GM23338 (cell line): ENCODE data around the gene MYO1E. TPM values are rescaled to one million over a fixed set of nuclear protein-coding genes. Genes with fewer than 3 reads are reported as not detected.

Source experiments
- ATAC-seq: fragments of 200-7000 bp; cut with Tn5 transposase; 3 replicates; pipeline ENCODE4 v1.9.1; 2020
- DNase-seq: peaks from one replicate; pipeline ENCODE4 v3.0.0-alpha.2; 2015; ENCODE audit warnings: low spot score
- H2AFZ ChIP-seq: fragments of 200-600 bp; sonication (generic); 2 replicates; pipeline ENCODE4 v1.8.0; 2016; ENCODE audit warnings: antibody characterized with exemption, mild to moderate bottlenecking, moderate library complexity
- H3F3A ChIP-seq: fragments of 200-600 bp; sonication (generic); replicated peaks from 2 replicates; pipeline ENCODE4 v1.8.0; 2017; ENCODE audit warnings: antibody characterized with exemption, mixed run types, low read depth
- H3K27ac ChIP-seq: fragments of 200-600 bp; sonication (generic); 2 replicates; pipeline ENCODE4 v1.6.1; 2016; ENCODE audit warnings: low read depth
- H3K27me3 ChIP-seq: fragments of 200-600 bp; sonication (generic); 2 replicates; pipeline ENCODE4 v1.8.0; 2016; ENCODE audit warnings: mild to moderate bottlenecking, mixed run types, moderate library complexity; ENCODE audit not compliant: insufficient read depth
- H3K36me3 ChIP-seq: fragments of 200-600 bp; sonication (generic); 2 replicates; pipeline ENCODE4 v1.8.0; 2016; ENCODE audit warnings: mild to moderate bottlenecking; ENCODE audit not compliant: insufficient read depth
- H3K4me1 ChIP-seq: fragments of 200-600 bp; sonication (generic); 2 replicates; pipeline ENCODE4 v1.8.0; 2016; ENCODE audit warnings: mild to moderate bottlenecking, moderate library complexity; ENCODE audit not compliant: insufficient read depth
- H3K4me2 ChIP-seq: fragments of 200-600 bp; sonication (generic); 2 replicates; pipeline ENCODE4 v1.7.1; 2017; ENCODE audit warnings: mixed run types
- H3K4me3 ChIP-seq: fragments of 200-600 bp; sonication (generic); 2 replicates; pipeline ENCODE4 v1.6.1; 2016; ENCODE audit warnings: mixed run types
- H3K79me2 ChIP-seq: fragments of 200-600 bp; sonication (generic); replicated peaks from 2 replicates; pipeline ENCODE4 v1.8.0; 2017; ENCODE audit warnings: mild to moderate bottlenecking; ENCODE audit not compliant: insufficient read depth
- H3K9me2 ChIP-seq: fragments of 200-600 bp; sonication (generic); 2 replicates; pipeline ENCODE4 v1.8.0; 2017; ENCODE audit not compliant: insufficient read depth
- H4K20me1 ChIP-seq: fragments of 200-600 bp; sonication (generic); replicated peaks from 2 replicates; pipeline ENCODE4 v1.8.0; 2017; ENCODE audit warnings: mild to moderate bottlenecking; ENCODE audit not compliant: insufficient read depth
- H3K27ac Mint-ChIP-seq: 2 replicates; pipeline ENCODE4 v1.8.0; 2020; ENCODE audit warnings: inconsistent platforms, mild to moderate bottlenecking, moderate library complexity, mixed read lengths
- H3K27me3 Mint-ChIP-seq: 3 replicates; pipeline ENCODE4 v1.8.0; 2022; ENCODE audit warnings: low read depth, mild to moderate bottlenecking, moderate library complexity, mixed read lengths, inconsistent platforms; ENCODE audit not compliant: insufficient read depth, poor library complexity
- H3K36me3 Mint-ChIP-seq: 3 replicates; pipeline ENCODE4 v1.8.0; 2021; ENCODE audit warnings: low read depth, mild to moderate bottlenecking, inconsistent platforms, moderate library complexity, mixed read lengths
- H3K4me1 Mint-ChIP-seq: 3 replicates; pipeline ENCODE4 v1.8.0; 2020; ENCODE audit warnings: mild to moderate bottlenecking, inconsistent platforms, mixed read lengths
- H3K4me3 Mint-ChIP-seq: 3 replicates; pipeline ENCODE4 v1.8.0; 2021; ENCODE audit warnings: moderate library complexity, mild to moderate bottlenecking, inconsistent platforms, mixed read lengths
- H3K9me3 Mint-ChIP-seq: 3 replicates; pipeline ENCODE4 v1.8.0; 2020; ENCODE audit warnings: moderate library complexity, mild to moderate bottlenecking, inconsistent platforms, mixed read lengths
- CREB1 ChIP-seq: fragments of 250-450 bp; sonication (Bioruptor Pico); IDR thresholded peaks from 2 replicates; pipeline ENCODE4 v1.5.0; 2020; ENCODE audit warnings: low read depth, mild to moderate bottlenecking, moderate library complexity
- EZH2 ChIP-seq: fragments of 200-600 bp; sonication (generic); IDR thresholded peaks from one replicate; pipeline ENCODE4 v1.8.0; 2017; ENCODE audit warnings: antibody characterized with exemption, mild to moderate bottlenecking, low read depth; ENCODE audit not compliant: unreplicated experiment
- EZH2phosphoT487 ChIP-seq: fragments of 200-600 bp; sonication (generic); IDR thresholded peaks from one replicate; pipeline ENCODE4 v1.8.1; 2018; ENCODE audit warnings: antibody characterized with exemption; ENCODE audit not compliant: unreplicated experiment
- JUNB ChIP-seq: IDR thresholded peaks from one replicate; pipeline ENCODE4 v1.6.1; 2016; ENCODE audit warnings: antibody characterized with exemption; ENCODE audit not compliant: unreplicated experiment
- NANOG ChIP-seq: IDR thresholded peaks from 2 replicates; pipeline ENCODE4 v1.6.1; 2016; ENCODE audit warnings: antibody characterized with exemption, borderline replicate concordance
- POLR2AphosphoS5 ChIP-seq: IDR thresholded peaks from 2 replicates; pipeline ENCODE4 v1.6.1; 2016; ENCODE audit warnings: antibody characterized with exemption, low read depth
- REST ChIP-seq: IDR thresholded peaks from one replicate; pipeline ENCODE4 v1.6.1; 2018; ENCODE audit warnings: antibody characterized with exemption; ENCODE audit not compliant: unreplicated experiment
- STAT1 ChIP-seq: IDR thresholded peaks from one replicate; pipeline ENCODE4 v1.6.1; 2016; ENCODE audit warnings: antibody characterized with exemption; ENCODE audit not compliant: unreplicated experiment
- ZNF114 ChIP-seq: fragments of 250-450 bp; sonication (Bioruptor Pico); IDR thresholded peaks from 2 replicates; pipeline ENCODE4 v1.5.0; 2020; ENCODE audit warnings: mild to moderate bottlenecking, moderate library complexity
- ZNF331 ChIP-seq: fragments of 250-450 bp; sonication (Bioruptor Pico); IDR thresholded peaks from 2 replicates; pipeline ENCODE4 v1.5.0; 2020; ENCODE audit warnings: low read depth, mild to moderate bottlenecking, moderate library complexity
- ZNF462 ChIP-seq: fragments of 250-450 bp; sonication (Bioruptor Pico); IDR thresholded peaks from 2 replicates; pipeline ENCODE4 v1.5.0; 2020; ENCODE audit warnings: mild to moderate bottlenecking, moderate library complexity
- polyA plus RNA-seq: library from polyadenylated mRNA; unstranded; fragments of >200 nt; fragmentation: Nextera tagmentation; extraction: Ambion mirVana; gene quantifications from 2 replicates; pipeline ENCODE4 v1.2.1, GENCODE V29; 2016
- total RNA-seq: library from RNA; depleted of rRNA; stranded (reverse); fragments of >200 nt; shearing (Covaris generic); gene quantifications from 2 replicates; pipeline ENCODE4 v1.2.3, GENCODE V29; 2014
- TF ChIP-seq, protein P1 (sequence below), 2 experiments: fragments of 200-600 bp in 1 of 2; sonication (generic) in 1 of 2; conservative IDR thresholded peaks; 2 replicates each; pipeline versions ENCODE4 v1.5.1 to v1.6.1; 2016 to 2017; ENCODE audit warnings: antibody characterized with exemption in 2 of 2, low read depth in 2 of 2, mild to moderate bottlenecking in 2 of 2, moderate library complexity in 1 of 2
- TF ChIP-seq, protein P2 (sequence below): IDR thresholded peaks from 2 replicates; pipeline ENCODE4 v1.6.1; 2016; ENCODE audit warnings: antibody characterized with exemption

MYO1E gene
- total and polyA plus RNA-seq, 2 experiments from 2014 or later: 68.3 to 131 TPM

- Histone ChIP-seq H3K27me3 (no peaks in the 10 kb centered on the region), H3K4me3 (no peak overlapping the region), H3K4me1 (no peaks in the 10 kb centered on the region), H4K20me1 (no peaks in the 10 kb centered on the region), H3K4me2 (no peak overlapping the region), H2AFZ (no peak overlapping the region), H3F3A (no peaks in the 10 kb centered on the region), H3K9me2 (no peaks in the 10 kb centered on the region), H3K27ac (no peak overlapping the region), H3K36me3 (peaks cover 14% of the 10 kb centered on the region), H3K79me2 (no peaks in the 10 kb centered on the region)
- Mint-ChIP-seq H3K4me1 (peaks cover 7% of the 10 kb centered on the region; the same call in 2 of the 3 replicates), H3K27ac (no peak overlapping the region), H3K27me3 (no peaks in the 10 kb centered on the region), H3K9me3 (peaks cover 2% of the 10 kb centered on the region; the same call in 2 of the 3 replicates), H3K4me3 (no peak overlapping the region), H3K36me3 (peaks cover 33% of the 10 kb centered on the region)
- TF ChIP-seq JUNB (no peak), REST (no peak), POLR2AphosphoS5 (no peak), ZNF331 (CRISPR knock-in tag) (no peak), EZH2phosphoT487 (no peak), ZNF462 (CRISPR knock-in tag) (no peak), CREB1 (CRISPR knock-in tag) (no peak), ZNF114 (CRISPR knock-in tag) (no peak), STAT1 (no peak), NANOG (no peak), EZH2 (no peak)
- TF ChIP-seq, protein P1, sequence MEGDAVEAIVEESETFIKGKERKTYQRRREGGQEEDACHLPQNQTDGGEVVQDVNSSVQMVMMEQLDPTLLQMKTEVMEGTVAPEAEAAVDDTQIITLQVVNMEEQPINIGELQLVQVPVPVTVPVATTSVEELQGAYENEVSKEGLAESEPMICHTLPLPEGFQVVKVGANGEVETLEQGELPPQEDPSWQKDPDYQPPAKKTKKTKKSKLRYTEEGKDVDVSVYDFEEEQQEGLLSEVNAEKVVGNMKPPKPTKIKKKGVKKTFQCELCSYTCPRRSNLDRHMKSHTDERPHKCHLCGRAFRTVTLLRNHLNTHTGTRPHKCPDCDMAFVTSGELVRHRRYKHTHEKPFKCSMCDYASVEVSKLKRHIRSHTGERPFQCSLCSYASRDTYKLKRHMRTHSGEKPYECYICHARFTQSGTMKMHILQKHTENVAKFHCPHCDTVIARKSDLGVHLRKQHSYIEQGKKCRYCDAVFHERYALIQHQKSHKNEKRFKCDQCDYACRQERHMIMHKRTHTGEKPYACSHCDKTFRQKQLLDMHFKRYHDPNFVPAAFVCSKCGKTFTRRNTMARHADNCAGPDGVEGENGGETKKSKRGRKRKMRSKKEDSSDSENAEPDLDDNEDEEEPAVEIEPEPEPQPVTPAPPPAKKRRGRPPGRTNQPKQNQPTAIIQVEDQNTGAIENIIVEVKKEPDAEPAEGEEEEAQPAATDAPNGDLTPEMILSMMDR (conservative IDR thresholded peaks at IDR 0.05; ENCODE audit: low read depth in 2 of 2): no peak
- TF ChIP-seq, protein P2, sequence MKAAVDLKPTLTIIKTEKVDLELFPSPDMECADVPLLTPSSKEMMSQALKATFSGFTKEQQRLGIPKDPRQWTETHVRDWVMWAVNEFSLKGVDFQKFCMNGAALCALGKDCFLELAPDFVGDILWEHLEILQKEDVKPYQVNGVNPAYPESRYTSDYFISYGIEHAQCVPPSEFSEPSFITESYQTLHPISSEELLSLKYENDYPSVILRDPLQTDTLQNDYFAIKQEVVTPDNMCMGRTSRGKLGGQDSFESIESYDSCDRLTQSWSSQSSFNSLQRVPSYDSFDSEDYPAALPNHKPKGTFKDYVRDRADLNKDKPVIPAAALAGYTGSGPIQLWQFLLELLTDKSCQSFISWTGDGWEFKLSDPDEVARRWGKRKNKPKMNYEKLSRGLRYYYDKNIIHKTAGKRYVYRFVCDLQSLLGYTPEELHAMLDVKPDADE: no peak
- no peak for DNase-seq
- ATAC-seq: no peak
Observed at GRCh38 chr15:59176653-59177316, 195.9 kb downstream of the MYO1E start.
